Loucy (cell line): ENCODE data around the gene KRT16.

Source experiments
- H2AFZ ChIP-seq: fragments of 200-600 bp; sonication (generic); 2 replicates; pipeline ENCODE4 v1.6.0; 2016; ENCODE audit warnings: antibody characterized with exemption, mild to moderate bottlenecking, low read length, moderate library complexity
- H3F3A ChIP-seq: fragments of 200-600 bp; 2 replicates; pipeline ENCODE4 v1.6.0; 2016; ENCODE audit warnings: antibody characterized with exemption, low read depth, mild to moderate bottlenecking
- H3K27me3 ChIP-seq: fragments of 200-600 bp; sonication (generic); 2 replicates; pipeline ENCODE4 v1.6.1; 2014; ENCODE audit warnings: low read length, mild to moderate bottlenecking; ENCODE audit not compliant: insufficient read depth, poor library complexity, severe bottlenecking
- H3K36me3 ChIP-seq: fragments of 200-600 bp; sonication (generic); 2 replicates; pipeline ENCODE4 v1.6.1; 2016; ENCODE audit warnings: low read length; ENCODE audit not compliant: insufficient read depth
- H3K4me1 ChIP-seq: fragments of 200-600 bp; sonication (generic); 2 replicates; pipeline ENCODE4 v1.5.1; 2014; ENCODE audit warnings: low read length, mild to moderate bottlenecking; ENCODE audit not compliant: insufficient read depth, poor library complexity, severe bottlenecking
- H3K4me2 ChIP-seq: fragments of 200-600 bp; sonication (generic); 2 replicates; pipeline ENCODE4 v1.6.0; 2014; ENCODE audit warnings: antibody characterized with exemption, low read length, low read depth, mild to moderate bottlenecking; ENCODE audit not compliant: poor library complexity, severe bottlenecking
- H3K4me3 ChIP-seq: fragments of 200-600 bp; sonication (generic); 2 replicates; pipeline ENCODE4 v1.5.1; 2014; ENCODE audit warnings: low read length, mild to moderate bottlenecking, mixed read lengths; ENCODE audit not compliant: poor library complexity, severe bottlenecking
- H3K79me2 ChIP-seq: fragments of 200-600 bp; sonication (generic); 2 replicates; pipeline ENCODE4 v1.6.1; 2014; ENCODE audit warnings: low read length; ENCODE audit not compliant: insufficient read depth
- H3K9ac ChIP-seq: fragments of 200-600 bp; sonication (generic); 2 replicates; pipeline ENCODE4 v1.6.0; 2014; ENCODE audit warnings: mild to moderate bottlenecking, low read depth, low read length, moderate library complexity; ENCODE audit not compliant: poor library complexity, severe bottlenecking
- H3K9me2 ChIP-seq: fragments of 200-600 bp; sonication (generic); replicated peaks from 2 replicates; pipeline ENCODE4 v1.6.1; 2016; ENCODE audit warnings: low read depth, low read length, mixed read lengths
- H3K9me3 ChIP-seq: fragments of 200-600 bp; sonication (generic); 2 replicates; pipeline ENCODE4 v1.6.1; 2014; ENCODE audit warnings: mild to moderate bottlenecking, antibody characterized with exemption, low read length, low read depth; ENCODE audit not compliant: insufficient read depth
- H4K20me1 ChIP-seq: fragments of 200-600 bp; sonication (generic); 2 replicates; pipeline ENCODE4 v1.6.0; 2014; ENCODE audit warnings: antibody characterized with exemption, low read length, mild to moderate bottlenecking; ENCODE audit not compliant: insufficient read depth, poor library complexity, severe bottlenecking
- EZH2phosphoT487 ChIP-seq: fragments of 200-600 bp; IDR thresholded peaks from 2 replicates; pipeline ENCODE4 v1.6.1; 2018; ENCODE audit warnings: antibody characterized with exemption, mild to moderate bottlenecking, moderate library complexity, borderline replicate concordance
- TF ChIP-seq, protein P1 (sequence below): fragments of 200-600 bp; sonication (generic); conservative IDR thresholded peaks from 2 replicates; pipeline ENCODE4 v1.5.1; 2014; ENCODE audit warnings: mild to moderate bottlenecking, antibody characterized with exemption, low read length

KRT16 gene

DNA sequence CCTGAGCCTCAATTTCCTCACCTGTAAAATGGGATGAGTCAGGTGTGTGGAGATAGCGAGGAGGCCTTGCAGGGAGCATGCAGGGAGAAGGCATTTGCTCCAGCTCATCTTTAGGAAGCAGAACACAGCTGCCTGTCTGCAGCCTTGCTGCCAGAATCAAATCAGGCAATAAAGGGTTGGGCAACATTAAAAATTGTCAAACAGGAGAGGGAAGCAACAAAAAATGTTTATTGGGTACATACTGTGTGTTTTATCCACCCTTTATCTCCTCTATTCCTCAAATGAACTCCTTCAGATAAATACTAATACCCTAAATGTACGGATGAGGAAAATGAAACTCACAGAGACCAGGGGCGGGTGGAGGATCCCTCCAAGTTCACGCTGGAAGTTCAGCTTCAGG lies 12.2 kb downstream of the KRT16 start:
- no peaks in the 10 kb centered on the region for H4K20me1 ChIP-seq
- no peaks in the 10 kb centered on the region for H3K79me2 ChIP-seq
- TF ChIP-seq, protein P1, sequence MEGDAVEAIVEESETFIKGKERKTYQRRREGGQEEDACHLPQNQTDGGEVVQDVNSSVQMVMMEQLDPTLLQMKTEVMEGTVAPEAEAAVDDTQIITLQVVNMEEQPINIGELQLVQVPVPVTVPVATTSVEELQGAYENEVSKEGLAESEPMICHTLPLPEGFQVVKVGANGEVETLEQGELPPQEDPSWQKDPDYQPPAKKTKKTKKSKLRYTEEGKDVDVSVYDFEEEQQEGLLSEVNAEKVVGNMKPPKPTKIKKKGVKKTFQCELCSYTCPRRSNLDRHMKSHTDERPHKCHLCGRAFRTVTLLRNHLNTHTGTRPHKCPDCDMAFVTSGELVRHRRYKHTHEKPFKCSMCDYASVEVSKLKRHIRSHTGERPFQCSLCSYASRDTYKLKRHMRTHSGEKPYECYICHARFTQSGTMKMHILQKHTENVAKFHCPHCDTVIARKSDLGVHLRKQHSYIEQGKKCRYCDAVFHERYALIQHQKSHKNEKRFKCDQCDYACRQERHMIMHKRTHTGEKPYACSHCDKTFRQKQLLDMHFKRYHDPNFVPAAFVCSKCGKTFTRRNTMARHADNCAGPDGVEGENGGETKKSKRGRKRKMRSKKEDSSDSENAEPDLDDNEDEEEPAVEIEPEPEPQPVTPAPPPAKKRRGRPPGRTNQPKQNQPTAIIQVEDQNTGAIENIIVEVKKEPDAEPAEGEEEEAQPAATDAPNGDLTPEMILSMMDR: no peak
- no peak overlapping the region for H2AFZ ChIP-seq
- H3K9me3 ChIP-seq: no peaks in the 10 kb centered on the region
- H3K9me2 ChIP-seq: no peaks in the 10 kb centered on the region
- no peak overlapping the region for H3K4me2 ChIP-seq
- H3K27me3 ChIP-seq: no peaks in the 10 kb centered on the region
- no peaks in the 10 kb centered on the region for H3K36me3 ChIP-seq
- no peaks in the 10 kb centered on the region for H3F3A ChIP-seq
- H3K4me3 ChIP-seq: no peak overlapping the region
- H3K4me1 ChIP-seq: no peaks in the 10 kb centered on the region
- no peak overlapping the region for H3K9ac ChIP-seq

DNA sequence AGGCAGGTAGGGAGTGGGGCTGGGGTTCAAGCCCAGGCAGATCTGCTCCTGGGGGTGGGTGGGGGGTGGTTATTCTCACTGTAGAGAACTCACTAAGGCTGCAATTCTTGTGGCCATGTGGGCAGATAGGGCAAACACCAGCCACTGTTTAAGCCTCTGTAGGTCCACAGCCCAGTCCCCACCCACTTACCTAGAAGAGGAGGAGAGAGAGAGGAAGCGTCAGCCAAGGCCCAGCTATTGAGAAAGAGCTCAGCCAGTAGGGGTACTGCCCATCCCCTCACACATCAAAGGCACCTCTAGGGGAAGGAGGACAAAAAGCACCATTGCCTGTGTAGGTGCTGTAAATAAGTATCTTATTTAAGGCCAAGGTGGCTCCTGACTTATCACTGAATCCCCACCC lies 12.9 kb downstream of the KRT16 start:
- H3K9me3 ChIP-seq: no peaks in the 10 kb centered on the region
- no peak overlapping the region for H3K4me2 ChIP-seq
- no peaks in the 10 kb centered on the region for H3K4me1 ChIP-seq
- no peaks in the 10 kb centered on the region for H3K9me2 ChIP-seq
- no peak overlapping the region for H3K9ac ChIP-seq
- no peak overlapping the region for H2AFZ ChIP-seq
- no peaks in the 10 kb centered on the region for H3F3A ChIP-seq
- H3K36me3 ChIP-seq: no peaks in the 10 kb centered on the region
- TF ChIP-seq, protein P1: no peak
- no peak for TF ChIP-seq EZH2phosphoT487
- H3K79me2 ChIP-seq: no peaks in the 10 kb centered on the region
- H3K27me3 ChIP-seq: no peaks in the 10 kb centered on the region
- H4K20me1 ChIP-seq: no peaks in the 10 kb centered on the region
- no peak overlapping the region for H3K4me3 ChIP-seq

DNA sequence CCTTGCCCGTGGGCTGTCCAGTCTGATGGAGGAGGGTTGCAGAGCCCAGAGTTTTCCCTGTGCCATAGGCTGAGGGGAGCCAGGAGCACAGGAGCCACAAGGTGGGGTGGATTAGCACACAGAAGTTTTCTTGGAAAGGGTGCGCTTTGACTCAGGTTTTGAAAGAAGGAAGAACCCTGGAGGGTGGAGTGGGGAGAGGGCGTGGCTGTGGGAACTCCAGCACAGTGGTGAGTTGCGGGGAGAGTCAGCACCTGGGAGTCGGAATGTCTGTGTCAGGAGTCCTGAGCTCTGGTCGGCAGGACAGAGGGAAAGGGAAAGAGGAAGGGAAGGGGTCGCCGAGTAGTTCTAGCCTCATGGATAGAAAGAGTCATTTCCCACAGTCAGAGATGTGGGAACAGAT lies 17.0 kb downstream of the KRT16 start:
- H3K4me1 ChIP-seq: no peaks in the 10 kb centered on the region
- TF ChIP-seq, protein P1: no peak
- TF ChIP-seq EZH2phosphoT487: no peak
- H3K9ac ChIP-seq: no peak overlapping the region
- no peaks in the 10 kb centered on the region for H3K27me3 ChIP-seq
- no peak overlapping the region for H3K4me2 ChIP-seq
- H3K9me3 ChIP-seq: no peaks in the 10 kb centered on the region
- H4K20me1 ChIP-seq: no peaks in the 10 kb centered on the region
- H3K9me2 ChIP-seq: no peaks in the 10 kb centered on the region
- H3K79me2 ChIP-seq: no peaks in the 10 kb centered on the region
- no peaks in the 10 kb centered on the region for H3F3A ChIP-seq
- H3K4me3 ChIP-seq: no peak overlapping the region
- H3K36me3 ChIP-seq: no peaks in the 10 kb centered on the region
- H2AFZ ChIP-seq: no peak overlapping the region
